Frontal cortex (tissue), 4 donors: ENCODE results near the gene FABP1. TPM values are rescaled to one million over a fixed set of nuclear protein-coding genes. Genes with fewer than 3 reads are reported as not detected.

ENCODE experiments used
- DNase-seq, 2 donors: peaks; one replicate each; pipeline ENCODE4 v3.0.0; 2012; ENCODE audit warnings: low spot score in 2 of 2
- FAIRE-seq: peaks from 2 replicates; lab custom pipeline; 2012; peaks lifted over from hg19 to GRCh38; lab: Jason Lieb, UNC
- total RNA-seq: library from RNA; depleted of rRNA; stranded (reverse); fragments of >200 nt; gene quantifications from one replicate; pipeline ENCODE4 v1.2.3, GENCODE V29; 2014
- donor health status: control.
- donor health status: control.
- donor health status: control.

Gene FABP1
- total RNA-seq: not detected

DNA sequence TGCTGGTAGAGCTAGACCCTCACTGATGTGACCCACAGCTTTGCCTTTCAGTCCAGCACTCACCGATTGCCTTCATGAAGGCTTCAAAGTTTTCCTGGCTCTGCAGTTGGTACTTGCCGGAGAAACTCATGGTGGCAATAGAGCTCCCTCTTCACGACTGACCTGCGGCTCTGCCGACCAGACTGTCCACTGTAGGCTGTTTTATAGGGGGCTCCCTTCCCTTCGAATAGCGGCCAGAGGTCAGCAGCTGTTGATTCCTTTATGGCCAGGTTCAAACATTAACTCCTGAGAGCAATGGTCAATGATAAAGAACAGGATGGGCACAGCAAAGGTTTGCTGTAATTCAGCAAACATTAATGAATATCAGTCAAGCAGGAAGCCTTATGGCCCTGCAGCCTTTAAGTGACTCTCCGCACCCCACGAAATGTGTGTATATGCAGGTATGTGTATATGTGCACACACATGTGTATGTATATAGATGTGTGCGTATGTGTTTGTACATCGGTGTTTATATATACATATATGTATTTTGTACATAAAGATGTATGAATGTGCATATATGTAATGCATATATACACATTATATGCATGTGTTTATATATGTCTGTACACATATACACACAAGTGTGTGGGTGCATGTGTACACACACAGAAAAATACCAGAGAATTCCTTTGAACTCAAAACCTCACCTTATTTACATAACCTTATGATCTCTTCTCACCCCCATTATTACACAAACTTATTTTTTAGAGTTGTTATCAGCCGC, at the start of gene FABP1:
Gene FABP1, minus strand, starts transcription at position 175 of the 766 bp plus-strand sequence. Its CDS starts 45 bp downstream, at position 130.
- no peak for FAIRE-seq

DNA sequence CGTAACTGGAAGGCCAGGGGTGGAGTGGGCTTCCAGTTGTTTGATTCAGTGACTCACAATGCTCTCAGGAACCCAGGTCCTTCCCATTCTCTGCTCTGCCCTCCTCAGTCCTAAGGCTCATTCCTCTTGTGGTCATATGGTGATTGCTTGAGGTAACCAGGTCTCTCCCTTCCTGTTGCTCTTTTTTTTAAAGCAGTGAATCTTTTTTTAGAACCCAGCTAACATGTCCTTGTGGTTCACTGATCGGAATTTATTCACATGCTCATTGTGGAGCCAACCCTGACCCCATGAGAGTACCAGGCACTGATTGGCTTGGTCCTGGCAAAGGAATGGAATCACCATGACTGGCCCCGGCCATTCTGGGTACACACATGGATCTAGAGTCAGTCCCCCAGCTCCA, 49.7 kb upstream of the FABP1 start:
- FAIRE-seq (no peak), DNase-seq (no peak)

More for the DNA sequence above, at the start of gene FABP1:
- DNase-seq: no peak

GRCh38 chr2:88176352-88176984, 48.6 kb upstream of the FABP1 start:
- FAIRE-seq: no peak

GRCh38 chr2:88172882-88173281, 45.0 kb upstream of the FABP1 start:
- FAIRE-seq: no peak
- DNase-seq: no peak

More at GRCh38 chr2:88176352-88176984, 48.6 kb upstream of the FABP1 start:
- DNase-seq: no peak

GRCh38 chr2:88171966-88172365, 44.1 kb upstream of the FABP1 start:
- FAIRE-seq (no peak), DNase-seq (no peak)

DNA sequence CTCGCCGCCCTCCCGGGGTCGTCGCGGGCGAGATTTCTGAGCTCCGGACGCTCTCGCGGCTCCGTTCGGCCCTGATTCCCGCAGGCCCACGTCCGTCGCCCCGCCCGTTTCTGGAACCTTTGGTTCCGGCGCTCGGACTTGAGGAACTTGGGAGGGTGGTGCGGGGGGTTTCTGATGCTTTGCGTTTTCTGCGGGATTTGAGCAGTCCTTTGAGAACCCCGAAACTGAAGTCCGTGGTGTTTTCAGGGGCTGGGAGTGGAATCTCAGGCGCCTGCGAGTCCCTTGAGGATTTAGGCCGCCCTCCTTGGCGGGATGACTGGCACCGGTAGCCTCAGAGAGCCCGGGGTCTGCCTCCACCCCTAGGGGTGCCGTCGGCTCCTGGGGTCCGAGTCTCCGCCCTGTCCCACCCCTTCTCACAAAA, 42.6 kb upstream of the FABP1 start:
- FAIRE-seq (no peak), DNase-seq (peak in 1 of 2 donors; percentile 6)

DNA sequence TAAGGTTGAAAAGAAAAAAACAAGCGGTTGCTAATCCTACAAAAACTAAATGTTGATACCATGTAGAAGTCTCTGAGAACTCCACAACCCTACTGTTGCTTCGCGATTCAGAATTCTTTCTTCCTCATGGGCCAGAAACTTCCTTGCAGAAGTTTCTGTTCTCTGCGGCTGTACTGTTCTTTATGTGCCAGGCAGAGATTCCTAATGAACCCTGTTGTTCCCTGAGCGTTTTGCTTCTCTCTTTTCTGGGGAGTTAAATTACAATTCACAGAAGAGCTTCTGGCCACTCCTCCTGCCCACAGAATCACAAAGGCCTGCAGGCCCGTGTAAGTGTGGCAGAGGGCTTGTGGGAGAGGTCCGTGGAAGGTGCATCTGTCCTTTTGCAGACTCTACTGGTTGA, 40.5 kb upstream of the FABP1 start:
- DNase-seq (no peak), FAIRE-seq (no peak)

- no peak for FAIRE-seq
- no peak for DNase-seq
Observed at GRCh38 chr2:88167740-88168139, 39.9 kb upstream of the FABP1 start.

- FAIRE-seq (no peak), DNase-seq (no peak)
Observed at GRCh38 chr2:88165332-88166003, 37.6 kb upstream of the FABP1 start.

DNA sequence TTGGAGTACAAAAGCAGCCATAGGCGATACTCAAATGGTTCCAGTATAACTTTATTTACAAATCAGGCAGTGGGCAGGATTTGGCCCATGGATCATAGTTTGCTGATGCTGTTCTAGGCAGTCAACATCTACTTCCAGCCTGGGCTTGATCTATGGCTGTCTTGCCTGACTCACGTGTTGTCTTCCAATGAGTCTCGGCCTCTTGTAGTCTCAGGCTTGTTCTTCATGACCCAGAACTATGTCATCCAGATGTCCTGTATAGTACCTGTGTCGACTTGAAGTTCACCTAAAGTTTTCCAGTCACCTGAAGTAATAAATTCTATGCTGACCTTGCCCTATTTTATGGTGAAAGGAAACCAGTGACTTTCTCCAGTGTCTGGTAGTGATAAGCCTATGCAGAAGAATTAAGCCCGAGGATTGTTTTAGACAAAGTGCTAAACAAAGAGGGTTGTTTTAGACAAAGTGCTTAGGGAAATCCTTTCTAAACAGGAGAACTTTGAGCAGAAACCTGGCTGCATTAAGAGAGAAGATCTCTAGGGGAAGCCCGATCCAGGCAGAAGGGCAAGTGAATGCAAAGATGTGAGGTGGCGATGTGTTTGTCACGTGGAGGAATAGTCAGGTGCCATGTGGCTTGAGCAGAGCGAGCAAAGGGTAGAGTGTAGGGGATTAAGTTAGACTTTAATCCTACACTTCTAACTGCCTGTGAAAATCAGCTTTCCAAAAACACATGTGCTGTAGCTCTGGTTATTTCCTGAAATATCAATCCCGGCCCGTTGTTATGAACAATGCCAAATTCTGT, 33.8 kb upstream of the FABP1 start:
- no peak for DNase-seq
- FAIRE-seq: no peak

DNA sequence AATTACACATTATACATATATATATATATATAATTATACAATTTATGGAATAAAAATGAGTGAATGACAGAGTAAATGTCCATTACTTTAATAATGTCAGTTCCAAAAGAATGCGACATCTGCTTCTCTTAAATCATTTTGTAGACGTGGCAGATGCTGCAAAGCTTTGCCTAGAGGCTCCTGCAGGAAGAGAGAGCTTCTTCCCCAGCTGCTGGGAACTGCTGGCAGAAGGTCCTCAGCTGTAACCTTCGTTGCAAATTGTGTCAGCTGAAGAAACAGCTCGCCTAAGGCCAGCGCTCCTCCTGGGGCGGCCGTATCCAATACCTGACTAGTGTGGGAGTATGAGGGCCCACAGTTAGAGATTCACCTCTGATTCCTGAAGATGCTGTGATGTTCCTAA, 32.7 kb upstream of the FABP1 start:
- no peak for FAIRE-seq

DNA sequence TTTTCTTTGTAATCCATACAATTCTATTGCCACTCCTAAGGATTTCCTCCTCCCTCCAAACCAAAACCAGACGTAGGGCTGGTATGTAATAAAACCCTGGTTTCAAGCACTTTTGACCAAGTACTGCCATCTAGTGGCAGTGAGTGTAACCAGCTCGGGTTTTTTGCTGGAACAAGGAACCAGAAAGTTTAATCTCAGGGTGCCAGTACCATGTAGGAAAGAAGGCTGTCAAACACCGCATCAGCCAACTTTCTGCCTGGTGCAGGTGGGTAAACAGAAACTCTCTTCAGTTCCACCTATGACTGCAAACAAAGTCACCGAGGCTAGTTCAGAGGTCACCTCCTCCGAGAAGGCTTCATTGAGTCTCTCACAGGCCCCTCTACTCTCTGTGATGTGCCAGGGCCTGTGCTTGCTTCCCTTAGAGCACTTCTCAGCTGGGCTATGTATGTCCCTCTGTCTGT, 32.1 kb upstream of the FABP1 start:
- peak; percentile 74 for FAIRE-seq
- DNase-seq: peak in 1 of 2 donors; percentile 48

More for the DNA sequence above, 32.7 kb upstream of the FABP1 start:
- DNase-seq: no peak

DNA sequence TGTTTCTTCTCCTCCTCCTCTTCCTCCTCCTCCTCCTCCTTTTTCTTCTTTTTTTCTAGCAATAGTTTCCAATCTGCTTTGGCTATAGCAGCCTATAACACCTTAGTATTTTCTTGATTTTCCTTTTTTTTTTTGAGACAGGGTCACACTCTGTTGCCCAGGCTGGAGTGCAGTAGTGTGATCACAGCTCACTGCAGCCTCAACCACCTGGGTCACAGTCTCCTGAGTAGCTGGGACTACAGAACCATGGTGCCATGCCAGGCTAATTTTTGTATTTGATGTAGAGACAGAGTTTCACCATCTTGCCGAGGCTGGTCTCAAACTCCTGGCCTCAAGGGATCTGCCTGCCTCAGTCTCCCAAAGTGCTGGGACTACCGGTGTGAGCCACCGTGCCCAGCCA, 31.6 kb upstream of the FABP1 start:
- DNase-seq: no peak
- no peak for FAIRE-seq

GRCh38 chr2:88148929-88149438, 21.1 kb upstream of the FABP1 start:
- DNase-seq (no peak), FAIRE-seq (no peak)

- no peak for DNase-seq
- no peak for FAIRE-seq
Observed at GRCh38 chr2:88147145-88147544, 19.3 kb upstream of the FABP1 start.

GRCh38 chr2:88146590-88146989, 18.7 kb upstream of the FABP1 start:
- FAIRE-seq: no peak

GRCh38 chr2:88144914-88145497, 17.1 kb upstream of the FABP1 start:
- DNase-seq: no peak
- no peak for FAIRE-seq

More at GRCh38 chr2:88146590-88146989, 18.7 kb upstream of the FABP1 start:
- DNase-seq: no peak

DNA sequence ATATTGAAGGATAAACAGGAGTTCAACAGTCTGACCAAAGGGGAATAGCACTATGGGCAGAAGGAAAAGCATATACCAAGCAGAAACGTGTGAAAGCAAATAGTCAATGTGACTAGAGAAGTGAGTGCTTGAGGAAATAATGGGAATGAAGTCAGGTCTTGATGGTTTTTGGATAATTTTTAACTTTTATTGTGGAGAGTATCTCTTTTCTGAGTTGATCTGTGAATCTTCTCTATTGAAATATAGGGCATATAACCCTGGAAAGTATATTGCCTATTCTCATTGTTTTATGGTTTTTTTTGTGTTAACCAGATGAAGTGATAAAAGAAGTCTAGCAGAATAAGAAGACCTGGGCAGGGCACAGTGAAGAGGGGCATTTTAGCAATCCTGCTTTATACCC, 16.4 kb upstream of the FABP1 start:
- no peak for DNase-seq
- FAIRE-seq: no peak

GRCh38 chr2:88141952-88142351, 14.1 kb upstream of the FABP1 start:
- FAIRE-seq (no peak), DNase-seq (no peak)
